Heart right ventricle (tissue), 16 donors: ENCODE results near the gene SCN4A. TPM values are rescaled to one million over a fixed set of nuclear protein-coding genes. Genes with fewer than 3 reads are reported as not detected.

ENCODE experiments used
- ATAC-seq, 8 donors: fragments of 200-7000 bp; cut with Tn5 transposase; one replicate each; pipeline ENCODE4 v1.9.1; 2020; ENCODE audit warnings: mild to moderate bottlenecking in 8 of 8, moderate library complexity in 8 of 8, moderate number of reproducible peaks in 1 of 8
- DNase-seq, 2 donors: peaks; one replicate each; pipeline ENCODE4 v3.0.0-alpha.2; 2020
- H3K27ac ChIP-seq, 10 donors: fragments of 200-600 bp; sonication (generic) in 2 of 10; one replicate each; pipeline versions ENCODE4 v1.5.0 to v1.8.0; 2020 to 2022; ENCODE audit warnings: mild to moderate bottlenecking in 3 of 10
- H3K27me3 ChIP-seq, 7 donors: fragments of 200-600 bp; one replicate each; pipeline ENCODE4 v1.8.0; 2021 to 2022; ENCODE audit warnings: mild to moderate bottlenecking in 2 of 7
- H3K36me3 ChIP-seq, 9 donors: fragments of 200-600 bp; sonication (generic) in 1 of 9; one replicate each; pipeline versions ENCODE4 v1.5.0 to v1.8.0; 2020 to 2022; ENCODE audit warnings: mild to moderate bottlenecking in 2 of 9
- H3K4me1 ChIP-seq, 9 donors: fragments of 200-600 bp; sonication (generic) in 1 of 9; one replicate each; pipeline versions ENCODE4 v1.5.0 to v1.8.0; 2020 to 2022; ENCODE audit warnings: mild to moderate bottlenecking in 4 of 9
- H3K4me3 ChIP-seq, 10 donors: fragments of 200-600 bp; sonication (generic) in 2 of 10; one replicate each; pipeline versions ENCODE4 v1.5.0 to v1.8.0; 2020 to 2022; ENCODE audit warnings: mild to moderate bottlenecking in 7 of 10, moderate library complexity in 2 of 10
- H3K9me3 ChIP-seq, 11 donors: fragments of 200-600 bp in 10 of 11; sonication (generic) in 2 of 11; one replicate each; pipeline versions ENCODE4 v1.5.0 to v1.8.0; 2013 to 2022; ENCODE audit warnings: mild to moderate bottlenecking in 2 of 11, control low read depth in 1 of 11, moderate library complexity in 1 of 11
- CTCF ChIP-seq, 9 donors: fragments of 200-600 bp; sonication (generic) in 2 of 9; IDR thresholded peaks; one replicate each; pipeline versions ENCODE4 v1.5.0 to v1.8.0; 2021 to 2022; ENCODE audit warnings: antibody characterized with exemption in 9 of 9, mild to moderate bottlenecking in 5 of 9, moderate library complexity in 1 of 9
- WGBS, 2 donors: extraction: QIAGEN DNeasy Blood & Tissue Kit; methylation state at CpG; one replicate each; pipeline ENCODE4 v1.1.7; 2013; ENCODE audit warnings: inconsistent platforms in 1 of 2; 5-methylcytosine and 5-hydroxymethylcytosine counted together
- intact Hi-C, 10 donors: fragments of 100-400 bp; cut with DNase I; formaldehyde crosslinking; loops; one replicate each; pipeline versions ENCODE4 v1.11.1 to v1.14.2; 2022
- polyA plus RNA-seq, 2 donors: library from polyadenylated mRNA; stranded (reverse); fragments of 200-250 nt; gene quantifications; one replicate each; pipeline ENCODE4 v1.2.3, GENCODE V29; 2013
- total RNA-seq, 10 donors: library from RNA; stranded (reverse); fragmentation: NEBNext Ultra II Directional in 3 of 10; extraction: Animal tissue kit (Norgen Biotek cat#: 25700) in 3 of 10; gene quantifications; one replicate each; pipeline versions ENCODE4 v1.2.1 to v1.2.4, GENCODE V29; 2021 to 2023
- donor health status: Arrhythmogenic right ventricular cardiomyopathy.
- donor health status: ischemic (EF 13 %, LVEDD 7.1; RV severe dilation, severe dysfunction).
- donor health status: healthy with polysubstance abuse.
- donor health status: DM: no; HTN: yes; CAD: no.
- donor health status: DM: no; HTN: no; CAD: no.
- donor health status: ischemic (EF 25% LVEDD 6.9; RV normal size, moderate dysfunction).
- donor health status: ischemic (EF 25% LVEDD 5.7; RV mildly dilated, moderate dysfunction).
- donor health status: healthy.
- donor health status: DM: yes; HTN: yes; CAD: no.
- donor health status: Ischemic cardiomyopathy.
- donor health status: ischemic (EF 35%, LVEDD 5.7; RV mildly dilated, moderate dysfunction).
- donor health status: nonischemic (EF 11% LVEDD 7.7; RV severe dilation, severe dysfunction).
- donor health status: DM: yes; HTN: yes; CAD: no.
- donor health status: PGD.
- donor health status: ischemic (EF 29% LVEDD 5.4; RV normal size, mild dysfunction).
- donor health status: nonischemic (EF 23%, LVEDD 6.1; RV moderate dilation, normal function).

SCN4A gene
- total and polyA plus RNA-seq, 12 donors, result 0.19 to 2.9 (median 0.53) TPM

- WGBS, 2 donors, result 85 to 88% methylated on average over 11 of the region's 11 CpGs
These were observed 17.5 kb downstream of the SCN4A start for GRCh38 chr17:63955232-63955631.

GRCh38 chr17:63954402-63955063 lies 18.2 kb downstream of the SCN4A start:
- Histone ChIP-seq H3K4me1 (peaks cover 0 to 24% (median 13%) of the 10 kb centered on the region in 9 donors), H3K4me3 (no peak overlapping the region), H3K27ac (peak overlapping the region in 2 of 10 donors; percentile 14 to 21), H3K27me3 (no peaks in the 10 kb centered on the region), H3K36me3 (no peaks in the 10 kb centered on the region), H3K9me3 (no peaks in the 10 kb centered on the region)
- 52 to 55% methylated on average over 11 of the region's 11 CpGs for WGBS, 2 donors
- DNase-seq, result no peak
- intact Hi-C loops, result loop anchor here in 2 of 10 donors (5.0 kb wide), 1 partner anchor 33 kb away; no protein-coding TSS in a partner anchor
- no peak for TF ChIP-seq CTCF (IDR thresholded peaks at IDR 0.05)
- ATAC-seq, result peak in 7 of 8 donors; percentile 28 to 48 (median 38)

More at GRCh38 chr17:63955232-63955631, 17.5 kb downstream of the SCN4A start:
- Histone ChIP-seq H3K36me3 (no peaks in the 10 kb centered on the region), H3K4me3 (no peak overlapping the region), H3K4me1 (peaks cover 0 to 28% (median 14%) of the 10 kb centered on the region in 9 donors), H3K9me3 (no peaks in the 10 kb centered on the region), H3K27me3 (no peaks in the 10 kb centered on the region), H3K27ac (no peak overlapping the region)
- ATAC-seq, result no peak
- no peak for TF ChIP-seq CTCF (IDR thresholded peaks at IDR 0.05)
- intact Hi-C loops, result no loop called here
- DNase-seq, result no peak

GRCh38 chr17:63950940-63951907 lies 21.5 kb downstream of the SCN4A start:
- intact Hi-C loops, result loop anchor here in 2 of 10 donors (5.0 kb wide), 1 partner anchor 36 kb away; no protein-coding TSS in a partner anchor
- H3K4me1 ChIP-seq, result peaks cover 0 to 32% (median 13%) of the 10 kb centered on the region in 9 donors
- no peaks in the 10 kb centered on the region for H3K9me3 ChIP-seq
- DNase-seq, result no peak
- TF ChIP-seq CTCF (IDR thresholded peaks at IDR 0.05), result peak in 5 of 9 donors; percentile 20 to 34 (median 29)
- H3K27me3 ChIP-seq, result peaks cover 0 to 7% (median 0%) of the 10 kb centered on the region in 7 donors
- WGBS, 2 donors, result 91% methylated on average over 28 to 29 of the region's 29 CpGs
- no peaks in the 10 kb centered on the region for H3K36me3 ChIP-seq
- H3K4me3 ChIP-seq, result no peak overlapping the region
- H3K27ac ChIP-seq, result no peak overlapping the region
- ATAC-seq, result no peak

GRCh38 chr17:63949576-63950250 lies 23.0 kb downstream of the SCN4A start:
- Histone ChIP-seq H3K36me3 (no peaks in the 10 kb centered on the region), H3K4me1 (peaks cover 0 to 34% (median 12%) of the 10 kb centered on the region in 9 donors), H3K9me3 (no peaks in the 10 kb centered on the region), H3K4me3 (no peak overlapping the region), H3K27ac (no peak overlapping the region), H3K27me3 (peaks cover 0 to 7% (median 0%) of the 10 kb centered on the region in 7 donors)
- TF ChIP-seq CTCF (IDR thresholded peaks at IDR 0.05), result no peak
- no peak for DNase-seq
- 76 to 79% methylated on average over 18 of the region's 18 CpGs for WGBS, 2 donors
- intact Hi-C loops, result loop anchor here in 5 of 10 donors (5.0 kb wide), 2 partner anchors 33 to 38 kb away; no protein-coding TSS in a partner anchor
- no peak for ATAC-seq
